Epithelial cell of alveolus of lung (primary cell): ENCODE data around the gene TMEM108. TPM values are rescaled to one million over a fixed set of nuclear protein-coding genes. Genes with fewer than 3 reads are reported as not detected.

Experiments
- total RNA-seq: library from RNA; depleted of rRNA; stranded (reverse); fragments of >200 nt; gene quantifications from 2 replicates; pipeline ENCODE4 v1.2.1, GENCODE V29; 2015

TMEM108 gene
- 1.0 and 1.1 TPM in 2 replicates for total RNA-seq

DNA sequence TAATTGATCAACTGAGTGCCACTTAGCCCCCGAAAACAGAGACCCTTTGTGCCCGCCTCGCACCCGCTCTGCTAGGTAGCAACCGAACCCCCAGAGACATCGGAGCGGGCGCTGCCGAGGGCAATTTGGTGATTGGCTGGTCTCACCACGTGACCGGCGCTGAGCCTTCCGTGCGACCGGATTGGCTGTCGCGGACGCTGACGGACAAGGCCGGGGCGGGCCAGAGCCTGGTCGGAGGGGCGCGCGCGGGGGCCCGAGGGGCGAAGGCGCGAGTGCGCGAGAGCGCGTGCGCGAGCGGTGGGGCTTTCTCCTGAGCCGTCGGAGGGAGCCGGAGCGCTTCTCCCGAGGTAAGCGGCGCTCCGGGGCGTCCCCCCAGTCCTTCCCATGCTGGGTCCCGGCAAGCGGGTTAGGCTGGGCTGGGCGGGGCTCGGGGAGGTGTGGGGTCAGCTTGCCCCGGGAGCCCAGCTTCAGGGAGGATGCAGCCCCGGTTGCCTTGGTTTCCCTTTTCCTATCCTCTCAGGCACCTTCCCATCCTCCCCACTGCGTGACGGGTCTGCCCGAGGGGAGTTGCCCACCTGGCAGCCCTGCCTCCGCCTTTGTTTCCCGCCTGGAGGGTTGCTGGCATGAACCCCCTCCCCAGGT, at the start of gene TMEM108:
Gene TMEM108, plus strand, starts transcription at position 303 of the 642 bp plus-strand sequence.

DNA sequence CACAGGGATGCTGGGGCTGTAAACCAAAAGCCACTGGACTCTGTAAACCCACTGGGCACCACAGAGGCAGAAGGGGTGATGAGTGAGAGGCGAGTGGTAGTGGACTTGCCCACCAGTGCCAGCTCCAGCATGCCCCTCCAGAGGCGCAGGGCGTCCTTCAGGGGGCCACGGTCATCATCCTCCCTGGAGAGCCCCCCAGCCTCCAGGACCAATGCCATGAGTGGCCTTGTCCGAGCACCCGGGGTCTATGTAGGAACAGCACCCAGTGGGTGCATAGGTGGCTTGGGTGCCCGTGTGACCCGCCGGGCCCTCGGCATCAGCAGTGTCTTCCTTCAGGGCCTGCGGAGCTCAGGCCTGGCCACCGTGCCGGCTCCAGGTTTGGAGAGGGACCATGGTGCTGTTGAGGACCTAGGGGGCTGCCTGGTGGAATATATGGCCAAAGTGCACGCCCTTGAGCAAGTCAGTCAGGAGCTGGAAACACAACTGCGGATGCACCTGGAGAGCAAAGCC, 361.9 kb downstream of the TMEM108 start, which contains the start of gene BFSP2:
Gene BFSP2, plus strand, starts transcription at position 51 of the 510 bp plus-strand sequence. Its CDS starts 28 bp downstream, at position 79.

